GM12801 (cell line): ENCODE data around the gene DHDH.

ENCODE experiments used
- TF ChIP-seq, protein P1 (sequence below): IDR thresholded peaks from one replicate; pipeline ENCODE4 v1.5.1; 2011; ENCODE audit warnings: control low read depth; ENCODE audit not compliant: insufficient read length; ENCODE audit errors: extremely low read depth

The DHDH gene

DNA sequence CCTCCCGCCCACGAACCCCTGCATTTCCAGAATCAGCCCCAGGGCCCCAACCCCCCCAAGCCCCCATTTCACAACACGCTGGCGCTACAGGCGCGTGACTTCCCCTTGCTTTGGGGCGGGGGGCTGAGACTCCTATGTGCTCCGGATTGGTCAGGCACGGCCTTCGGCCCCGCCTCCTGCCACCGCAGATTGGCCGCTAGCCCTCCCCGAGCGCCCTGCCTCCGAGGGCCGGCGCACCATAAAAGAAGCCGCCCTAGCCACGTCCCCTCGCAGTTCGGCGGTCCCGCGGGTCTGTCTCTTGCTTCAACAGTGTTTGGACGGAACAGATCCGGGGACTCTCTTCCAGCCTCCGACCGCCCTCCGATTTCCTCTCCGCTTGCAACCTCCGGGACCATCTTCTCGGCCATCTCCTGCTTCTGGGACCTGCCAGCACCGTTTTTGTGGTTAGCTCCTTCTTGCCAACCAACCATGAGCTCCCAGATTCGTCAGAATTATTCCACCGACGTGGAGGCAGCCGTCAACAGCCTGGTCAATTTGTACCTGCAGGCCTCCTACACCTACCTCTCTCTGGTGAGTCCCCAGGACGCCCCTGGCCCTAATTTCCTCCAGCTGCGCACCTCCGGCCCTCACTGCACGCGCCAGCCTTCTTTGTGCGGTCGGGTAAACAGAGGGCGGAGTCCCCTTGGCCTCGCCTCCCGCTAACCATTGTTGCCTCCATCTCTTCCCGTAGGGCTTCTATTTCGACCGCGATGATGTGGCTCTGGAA is 31.7 kb downstream of the DHDH start, which contains the start of gene FTL:
Gene FTL, plus strand, starts transcription at position 270 of the 766 bp plus-strand sequence. Its CDS starts 199 bp downstream, at position 469.
- TF ChIP-seq, protein P1, sequence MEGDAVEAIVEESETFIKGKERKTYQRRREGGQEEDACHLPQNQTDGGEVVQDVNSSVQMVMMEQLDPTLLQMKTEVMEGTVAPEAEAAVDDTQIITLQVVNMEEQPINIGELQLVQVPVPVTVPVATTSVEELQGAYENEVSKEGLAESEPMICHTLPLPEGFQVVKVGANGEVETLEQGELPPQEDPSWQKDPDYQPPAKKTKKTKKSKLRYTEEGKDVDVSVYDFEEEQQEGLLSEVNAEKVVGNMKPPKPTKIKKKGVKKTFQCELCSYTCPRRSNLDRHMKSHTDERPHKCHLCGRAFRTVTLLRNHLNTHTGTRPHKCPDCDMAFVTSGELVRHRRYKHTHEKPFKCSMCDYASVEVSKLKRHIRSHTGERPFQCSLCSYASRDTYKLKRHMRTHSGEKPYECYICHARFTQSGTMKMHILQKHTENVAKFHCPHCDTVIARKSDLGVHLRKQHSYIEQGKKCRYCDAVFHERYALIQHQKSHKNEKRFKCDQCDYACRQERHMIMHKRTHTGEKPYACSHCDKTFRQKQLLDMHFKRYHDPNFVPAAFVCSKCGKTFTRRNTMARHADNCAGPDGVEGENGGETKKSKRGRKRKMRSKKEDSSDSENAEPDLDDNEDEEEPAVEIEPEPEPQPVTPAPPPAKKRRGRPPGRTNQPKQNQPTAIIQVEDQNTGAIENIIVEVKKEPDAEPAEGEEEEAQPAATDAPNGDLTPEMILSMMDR = no peak

DNA sequence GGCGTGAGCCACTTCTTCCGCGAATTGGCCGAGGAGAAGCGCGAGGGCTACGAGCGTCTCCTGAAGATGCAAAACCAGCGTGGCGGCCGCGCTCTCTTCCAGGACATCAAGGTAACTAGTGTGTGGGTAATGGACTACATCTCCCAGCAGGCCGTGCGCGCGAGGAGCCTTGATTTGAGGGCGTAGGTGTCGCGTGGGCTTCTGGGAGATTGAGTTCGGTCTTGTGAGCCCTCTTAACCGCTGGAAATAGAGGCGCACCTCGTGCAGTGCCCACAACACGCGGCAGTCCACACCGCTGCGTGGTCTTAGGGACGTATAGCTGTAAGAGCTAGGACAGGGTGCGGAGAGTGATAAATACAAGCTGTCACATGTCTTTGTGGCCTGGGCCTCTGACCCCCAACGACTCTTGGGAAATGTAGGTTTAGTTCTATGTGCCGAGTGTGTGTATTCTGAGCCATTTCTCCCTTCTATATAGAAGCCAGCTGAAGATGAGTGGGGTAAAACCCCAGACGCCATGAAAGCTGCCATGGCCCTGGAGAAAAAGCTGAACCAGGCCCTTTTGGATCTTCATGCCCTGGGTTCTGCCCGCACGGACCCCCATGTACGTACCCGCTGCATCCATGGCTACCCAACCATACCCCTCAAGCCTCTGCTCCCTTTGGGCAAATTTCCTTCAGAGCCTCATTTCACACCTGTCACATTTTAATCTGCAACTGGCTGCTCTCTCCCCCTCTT is 32.5 kb downstream of the DHDH start:
- TF ChIP-seq, protein P1 = no peak

DNA sequence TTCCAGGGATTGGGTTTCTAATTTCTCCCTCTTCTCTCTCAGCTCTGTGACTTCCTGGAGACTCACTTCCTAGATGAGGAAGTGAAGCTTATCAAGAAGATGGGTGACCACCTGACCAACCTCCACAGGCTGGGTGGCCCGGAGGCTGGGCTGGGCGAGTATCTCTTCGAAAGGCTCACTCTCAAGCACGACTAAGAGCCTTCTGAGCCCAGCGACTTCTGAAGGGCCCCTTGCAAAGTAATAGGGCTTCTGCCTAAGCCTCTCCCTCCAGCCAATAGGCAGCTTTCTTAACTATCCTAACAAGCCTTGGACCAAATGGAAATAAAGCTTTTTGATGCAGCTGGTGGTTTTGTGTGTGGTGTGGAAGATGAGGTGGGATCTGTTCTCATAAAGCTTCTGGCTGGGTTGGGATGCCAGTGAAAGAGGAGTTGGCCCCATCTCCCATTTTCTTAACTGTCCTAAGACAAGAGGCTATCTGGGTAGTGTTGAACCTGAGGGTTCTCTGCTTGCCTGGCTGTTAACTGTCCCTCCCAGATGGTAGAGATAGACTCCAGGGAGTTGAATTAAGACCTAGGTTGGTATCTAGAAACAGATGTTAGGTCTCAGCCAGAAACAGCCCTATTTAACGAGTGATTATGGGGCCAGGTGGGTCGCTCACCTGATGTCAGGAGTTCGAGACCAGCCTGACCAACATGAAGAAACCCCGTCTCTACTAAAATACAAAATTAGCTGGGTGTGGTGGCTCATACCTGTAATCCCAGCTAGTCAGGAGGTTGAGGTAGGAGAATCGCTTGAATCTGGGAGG is 33.2 kb downstream of the DHDH start:
- TF ChIP-seq, protein P1 = no peak

DNA sequence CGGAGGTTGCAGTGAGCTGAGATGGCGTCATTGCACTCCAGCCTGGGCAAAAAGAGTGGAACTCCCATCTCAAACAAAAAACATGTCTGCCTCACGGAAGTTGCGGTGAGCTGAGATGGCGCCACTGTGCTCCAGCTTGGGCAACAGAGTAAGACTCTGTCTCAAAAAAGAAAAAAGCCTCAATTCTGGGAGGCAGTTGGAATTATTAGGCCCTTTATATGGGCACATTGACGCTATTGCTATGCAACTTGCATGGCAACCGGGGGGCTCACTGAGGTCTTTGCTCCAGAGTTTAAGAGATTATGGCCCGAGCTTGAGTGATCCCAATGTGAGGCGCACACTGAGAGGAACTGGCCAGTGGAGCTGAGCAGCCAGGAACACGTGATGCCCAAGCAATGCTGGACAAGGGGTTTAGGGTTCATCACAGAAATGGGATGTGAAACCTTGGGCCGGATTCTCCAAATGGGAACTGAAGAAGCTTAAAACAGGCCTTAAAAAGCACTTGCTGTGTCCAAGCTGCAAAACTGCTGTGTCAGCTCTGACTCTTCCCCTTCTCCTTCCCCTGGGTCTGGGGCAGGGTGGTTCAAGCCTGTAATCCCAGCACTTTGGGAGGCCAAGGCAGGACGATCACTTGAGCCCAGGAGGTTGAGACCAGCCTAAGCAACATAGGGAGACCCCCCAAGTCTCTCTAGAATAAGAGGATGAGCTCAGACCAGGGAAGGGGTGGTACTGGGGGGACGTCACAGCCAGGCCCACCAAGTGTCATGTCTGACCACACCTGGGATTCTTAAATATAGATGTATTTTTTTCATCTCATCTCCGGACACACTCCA is 34.1 kb downstream of the DHDH start:
- TF ChIP-seq, protein P1 = no peak

DNA sequence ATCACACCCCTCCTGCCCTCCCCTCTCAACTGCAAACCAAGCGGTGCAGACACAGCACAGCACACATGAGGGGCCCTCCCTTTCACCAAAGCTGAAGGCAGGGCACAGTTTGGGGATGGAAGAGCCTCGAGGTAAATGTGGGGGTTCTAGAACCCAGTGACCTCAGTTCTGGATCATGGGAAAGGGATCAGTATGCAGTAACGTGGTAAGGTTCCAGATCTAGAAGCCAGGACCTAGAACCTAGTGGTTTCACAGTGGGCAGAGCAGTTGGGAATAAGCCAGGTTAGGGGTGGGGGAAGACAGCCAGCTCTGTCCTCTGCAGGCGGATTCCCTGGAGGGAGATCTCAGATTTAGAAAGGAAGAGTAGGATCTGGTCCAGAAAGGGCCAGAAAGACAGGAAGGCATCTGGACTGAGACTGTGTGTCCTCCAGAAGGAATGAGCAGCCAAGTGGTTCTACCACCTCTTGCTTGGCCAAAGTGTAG is 34.7 kb downstream of the DHDH start:
- TF ChIP-seq, protein P1 = no peak

DNA sequence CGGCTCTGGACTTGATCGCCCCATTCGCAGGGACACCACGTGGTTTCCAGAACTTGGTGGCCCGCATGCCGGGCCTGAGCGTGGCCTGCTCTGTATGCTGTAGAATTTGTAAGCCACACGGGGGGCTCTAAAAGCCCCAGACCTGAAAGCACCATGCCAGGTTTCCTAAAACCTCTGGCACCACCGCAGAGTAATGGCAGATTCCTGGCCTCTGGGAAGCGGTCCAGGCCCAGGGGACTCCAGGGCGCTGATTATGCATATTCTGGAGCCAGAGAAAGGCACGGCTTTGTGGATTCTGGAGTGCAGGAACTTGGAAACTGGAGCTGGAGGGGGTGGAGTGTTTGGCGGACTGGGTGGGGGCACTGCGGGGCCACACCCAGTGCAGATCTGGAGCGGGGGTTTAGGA is 35.3 kb downstream of the DHDH start:
- TF ChIP-seq, protein P1 = no peak
